ENCODE data around the gene LRRC25.

The LRRC25 gene

DNA sequence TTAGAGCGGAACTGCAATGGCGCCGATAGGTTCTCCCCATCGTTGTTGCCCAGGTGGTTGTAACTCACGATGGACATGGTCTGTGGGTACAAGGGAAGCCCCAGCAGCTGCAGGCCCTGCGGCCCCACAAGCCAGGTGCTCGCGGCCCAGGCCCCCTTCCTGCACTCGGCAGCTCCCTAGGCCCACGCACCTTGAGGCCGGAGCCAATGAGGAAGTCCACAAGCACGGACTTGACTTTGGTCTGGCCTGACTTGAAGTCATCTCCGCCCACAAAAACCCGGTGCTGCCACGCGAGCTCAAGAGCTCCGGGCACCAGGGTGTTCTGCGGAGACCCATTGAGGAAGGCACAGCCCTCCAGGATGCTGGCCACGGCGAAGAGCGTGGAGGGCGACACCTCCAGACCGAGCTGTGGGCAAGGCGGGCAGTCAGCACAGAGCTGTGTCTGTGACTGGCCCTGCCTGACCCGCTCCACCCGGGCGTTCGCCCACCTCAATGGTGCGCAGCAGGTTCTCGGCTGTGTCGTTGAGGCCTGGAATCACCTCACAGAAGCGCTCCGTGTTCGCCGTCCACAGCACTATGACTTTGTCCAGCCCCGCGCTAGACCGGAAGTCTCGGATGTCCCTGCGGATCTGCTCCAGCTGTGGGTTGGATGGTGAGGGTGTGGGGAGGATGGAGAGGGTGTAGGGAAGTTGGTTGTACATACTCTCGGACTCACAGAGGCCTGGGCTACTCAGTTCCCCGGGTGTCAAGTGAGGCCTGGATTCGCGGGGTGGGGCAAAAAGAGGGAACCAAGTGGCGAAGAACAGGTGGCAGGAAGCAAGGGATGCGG, 38.6 kb upstream of the LRRC25 start:
- DNase-seq (ENCODE audit: low spot score) = no peak

DNA sequence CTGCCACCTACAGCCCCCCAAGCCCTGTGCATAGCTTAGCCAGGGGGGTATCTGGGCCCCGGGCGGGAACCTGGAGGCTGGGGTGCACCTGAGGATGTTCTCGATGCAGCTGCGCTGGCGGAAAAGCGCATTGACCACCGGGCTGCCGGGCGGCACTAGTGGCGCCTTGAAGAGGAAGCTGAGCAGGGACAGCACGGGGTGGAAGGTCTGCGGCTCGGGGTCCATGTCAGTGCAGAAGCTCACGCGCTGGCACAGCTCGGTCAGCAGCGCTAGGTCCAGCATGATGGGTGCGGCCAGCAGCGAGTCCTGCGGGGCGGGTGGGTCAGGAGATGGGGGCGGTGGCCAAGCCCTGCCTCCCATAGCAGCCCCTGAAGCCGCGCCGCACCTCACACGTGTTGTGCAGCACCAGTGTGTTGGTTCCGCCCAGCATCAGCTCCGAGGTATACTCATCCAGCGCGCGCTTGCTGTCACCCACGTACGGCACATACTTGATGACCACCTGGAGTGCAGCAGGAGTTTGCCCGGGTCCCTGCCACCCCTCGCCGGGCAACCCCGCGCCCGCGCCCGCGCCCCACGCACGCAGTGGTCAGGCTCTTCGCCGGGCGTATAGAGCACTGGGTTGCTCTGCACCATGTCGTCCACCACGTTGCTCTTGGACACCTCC, 37.9 kb upstream of the LRRC25 start:
- DNase-seq (ENCODE audit: low spot score) = no peak

DNA sequence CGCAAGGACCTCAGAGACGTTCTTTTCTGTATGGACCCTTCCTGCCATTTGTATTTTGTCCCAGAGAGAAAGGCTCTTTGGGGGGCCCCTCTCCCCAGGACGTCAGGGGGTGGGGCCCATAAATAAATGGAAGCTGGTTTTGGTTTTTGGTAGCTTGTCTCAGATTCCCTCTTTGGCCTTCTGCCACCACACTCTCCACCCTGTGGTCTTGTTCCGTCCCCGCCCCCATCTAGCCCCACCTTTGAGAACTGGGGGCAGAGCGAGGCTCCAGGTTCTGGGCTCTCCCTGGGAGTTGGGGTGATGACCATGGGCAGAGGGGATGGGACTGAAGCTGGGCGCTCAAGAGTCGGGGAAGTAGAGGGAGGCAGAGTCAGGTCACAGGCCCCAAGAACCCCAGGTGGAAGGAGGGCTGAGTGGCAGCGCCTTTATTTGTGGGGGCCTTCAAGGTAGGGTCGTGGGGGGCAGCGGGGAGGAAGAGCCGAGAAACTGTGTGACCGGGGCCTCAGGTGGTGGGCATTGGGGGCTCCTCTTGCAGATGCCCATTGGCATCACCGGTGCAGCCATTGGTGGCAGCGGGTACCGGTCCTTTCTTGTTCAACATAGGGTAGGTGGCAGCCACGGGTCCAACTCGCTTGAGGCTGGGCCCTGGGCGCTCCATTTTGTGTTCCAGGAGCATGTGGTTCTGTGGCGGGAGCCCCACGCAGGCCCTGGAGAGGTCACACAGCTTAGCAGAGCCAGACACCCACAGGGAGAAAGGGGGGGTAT, 37.2 kb upstream of the LRRC25 start:
- no peak for DNase-seq (ENCODE audit: low spot score)

DNA sequence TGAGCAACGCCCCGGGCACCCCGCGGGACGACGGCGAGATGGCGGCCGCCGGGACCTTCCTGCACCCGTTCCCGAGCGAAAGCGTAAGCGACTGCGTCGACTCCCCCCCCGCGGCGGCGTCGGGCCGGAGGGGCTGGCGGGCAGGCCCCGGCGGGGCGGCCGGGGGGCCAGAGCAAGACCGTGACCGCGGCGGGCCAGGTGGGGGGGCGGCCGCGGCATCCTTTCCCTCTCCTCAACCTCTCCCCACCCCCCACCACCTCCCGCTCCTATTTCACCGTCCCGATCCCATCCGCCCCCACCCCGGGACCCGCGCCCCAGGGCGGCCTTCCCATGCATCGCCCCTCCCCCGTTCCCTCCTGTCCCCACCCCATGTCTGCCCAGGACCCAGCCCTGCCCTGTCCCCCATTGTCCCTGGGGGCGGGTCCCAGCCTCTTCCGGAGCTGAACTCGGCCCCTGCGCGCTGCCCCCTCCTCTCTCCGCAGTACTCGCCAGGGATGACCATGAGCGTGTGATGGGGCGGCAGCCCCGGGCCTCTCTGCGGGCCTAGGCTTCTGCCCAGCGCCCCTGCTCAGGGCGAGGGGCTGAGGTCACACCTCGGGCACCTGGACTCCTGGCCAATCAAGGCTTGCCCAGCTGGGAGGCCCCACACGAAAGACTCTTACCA, 36.4 kb upstream of the LRRC25 start:
- no peak for DNase-seq (ENCODE audit: low spot score)

DNA sequence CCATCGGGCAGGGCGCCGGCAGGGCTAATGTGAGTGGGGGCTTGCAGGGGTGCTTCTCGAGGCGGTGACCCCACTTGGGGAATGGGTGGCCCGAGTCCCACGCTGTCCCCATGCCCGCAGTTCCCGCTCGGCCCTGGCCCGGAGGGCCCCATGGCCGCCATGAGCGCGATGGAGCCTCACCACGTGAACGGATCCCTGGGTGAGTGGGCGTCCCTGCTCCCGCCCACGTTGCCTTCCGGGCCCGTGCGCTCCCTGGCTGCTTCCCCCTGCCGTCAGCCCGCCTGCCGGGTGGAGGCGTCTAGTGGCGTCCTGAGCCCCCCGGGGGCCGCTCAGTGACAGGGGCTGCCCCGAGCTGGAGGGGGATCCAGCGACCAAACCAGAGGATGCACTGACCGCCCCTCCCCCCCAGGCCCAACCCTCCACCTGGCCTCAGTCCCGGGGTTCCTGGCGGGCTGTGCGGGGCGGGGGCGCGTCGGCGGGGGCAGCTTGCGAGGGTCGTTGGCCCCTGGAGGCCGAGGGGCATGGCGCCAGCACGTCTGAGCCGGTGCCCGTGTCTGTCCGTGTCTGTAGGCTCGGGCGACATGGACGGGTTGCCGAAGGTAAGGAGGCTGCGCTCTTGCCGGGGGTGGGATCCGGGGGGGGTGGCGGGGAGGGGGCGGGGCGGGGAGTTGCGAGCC, 35.7 kb upstream of the LRRC25 start:
- no peak for DNase-seq (ENCODE audit: low spot score)

DNA sequence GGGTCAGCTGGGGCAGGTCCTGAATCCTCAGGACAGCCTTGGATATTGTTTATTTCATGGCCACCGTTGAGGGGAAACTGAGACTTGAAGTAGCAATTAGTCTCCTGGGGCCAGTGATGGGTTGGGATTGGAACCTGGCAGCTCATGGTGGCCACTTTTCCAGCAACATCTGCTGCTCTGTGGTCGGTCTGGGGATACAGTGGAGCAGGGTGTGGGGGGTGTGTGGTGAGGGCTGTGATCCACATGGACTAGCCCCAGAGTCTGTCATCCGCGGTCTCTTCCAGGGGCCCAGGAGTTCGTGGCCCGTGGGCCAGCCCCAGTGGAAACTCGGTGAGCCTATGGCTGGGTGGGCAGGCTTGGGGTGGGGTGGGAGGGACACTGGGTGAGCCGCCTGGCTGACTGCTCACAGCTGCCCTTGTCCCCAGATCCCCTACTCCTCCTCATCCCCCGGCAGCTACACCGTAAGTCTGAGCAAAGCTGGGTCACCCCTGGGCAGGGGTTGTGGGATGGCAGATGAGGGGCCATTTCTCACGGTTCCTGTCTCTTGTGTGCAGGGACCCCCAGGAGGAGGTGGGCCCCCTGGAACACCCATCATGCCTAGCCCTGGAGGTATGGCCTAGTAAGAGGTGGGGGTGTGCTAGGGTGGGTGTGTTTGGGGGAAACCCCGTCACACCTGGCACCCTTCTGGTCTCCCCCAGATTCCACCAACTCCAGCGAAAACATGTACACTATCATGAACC, 35.0 kb upstream of the LRRC25 start:
- no peak for DNase-seq (ENCODE audit: low spot score)

DNA sequence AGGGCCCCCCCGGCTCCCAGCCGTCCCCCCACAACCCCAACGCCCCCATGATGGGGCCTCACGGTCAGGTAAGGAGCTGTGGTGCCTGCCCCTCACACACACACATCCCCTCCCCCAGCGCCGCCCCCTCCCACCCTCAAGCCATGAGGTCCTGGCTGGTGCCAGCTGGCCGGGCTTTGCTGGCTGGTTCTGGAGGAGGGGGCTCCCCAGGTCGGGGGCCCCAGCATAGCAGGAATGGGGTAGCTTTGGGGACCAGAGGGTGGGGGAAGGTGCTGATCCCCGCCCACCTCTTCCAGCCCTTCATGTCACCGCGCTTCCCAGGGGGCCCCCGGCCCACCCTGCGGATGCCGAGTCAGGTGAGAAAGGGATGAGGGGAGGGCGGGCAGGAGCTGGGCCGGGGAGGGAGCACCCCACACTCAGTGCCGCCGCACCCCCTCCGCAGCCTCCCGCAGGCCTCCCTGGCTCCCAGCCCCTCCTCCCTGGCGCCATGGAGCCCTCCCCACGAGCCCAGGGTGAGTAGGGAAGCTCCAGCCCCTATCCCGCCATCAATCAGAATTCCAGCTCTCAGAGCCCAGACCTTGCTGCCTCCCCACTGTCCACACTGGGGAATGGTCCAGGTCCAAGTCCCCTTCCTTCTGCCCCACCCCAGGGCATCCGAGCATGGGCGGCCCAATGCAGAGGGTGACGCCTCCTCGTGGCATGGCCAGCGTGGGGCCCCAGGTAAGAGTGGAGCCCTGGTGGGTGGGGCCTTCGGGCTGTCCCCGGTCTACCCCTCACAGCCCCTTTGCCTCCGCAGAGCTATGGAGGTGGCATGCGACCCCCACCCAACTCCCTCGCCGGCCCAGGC, 34.2 kb upstream of the LRRC25 start:
- DNase-seq (ENCODE audit: low spot score) = no peak

DNA sequence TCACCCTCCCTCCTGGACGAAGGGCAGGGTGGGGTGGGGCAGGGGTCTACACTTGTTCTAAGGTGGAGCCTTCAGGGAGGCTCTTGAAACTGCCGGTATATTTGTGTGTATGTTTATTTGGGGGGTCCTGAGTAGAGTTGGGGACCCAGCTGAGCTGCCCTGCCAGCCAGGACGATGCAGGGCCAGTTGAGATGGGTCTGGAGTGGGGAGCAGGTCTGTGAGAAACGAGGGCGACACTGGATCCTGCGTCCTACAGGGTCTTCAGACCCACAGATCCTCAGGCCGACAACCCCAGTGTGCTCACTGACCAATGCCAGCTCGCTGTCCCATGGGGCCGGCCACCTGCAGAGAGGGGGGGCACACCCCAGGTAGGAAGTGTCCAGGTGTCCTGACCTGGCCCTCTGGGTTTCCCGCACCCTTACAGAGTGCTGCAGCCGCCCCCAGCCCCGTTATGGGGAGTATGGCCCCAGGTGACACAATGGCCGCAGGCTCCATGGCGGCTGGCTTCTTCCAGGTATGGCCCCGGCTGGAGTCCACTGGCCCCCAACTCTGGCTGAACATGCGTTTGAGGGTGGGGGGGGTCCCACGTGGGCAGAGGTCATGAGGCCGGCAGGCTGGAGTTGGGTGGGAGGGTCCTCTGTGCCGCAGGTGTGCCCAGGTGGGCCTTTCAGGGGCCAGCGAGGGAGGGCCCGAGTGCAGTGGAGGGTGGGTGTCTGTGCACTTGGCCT, 33.2 kb upstream of the LRRC25 start:
- no peak for DNase-seq (ENCODE audit: low spot score)

DNA sequence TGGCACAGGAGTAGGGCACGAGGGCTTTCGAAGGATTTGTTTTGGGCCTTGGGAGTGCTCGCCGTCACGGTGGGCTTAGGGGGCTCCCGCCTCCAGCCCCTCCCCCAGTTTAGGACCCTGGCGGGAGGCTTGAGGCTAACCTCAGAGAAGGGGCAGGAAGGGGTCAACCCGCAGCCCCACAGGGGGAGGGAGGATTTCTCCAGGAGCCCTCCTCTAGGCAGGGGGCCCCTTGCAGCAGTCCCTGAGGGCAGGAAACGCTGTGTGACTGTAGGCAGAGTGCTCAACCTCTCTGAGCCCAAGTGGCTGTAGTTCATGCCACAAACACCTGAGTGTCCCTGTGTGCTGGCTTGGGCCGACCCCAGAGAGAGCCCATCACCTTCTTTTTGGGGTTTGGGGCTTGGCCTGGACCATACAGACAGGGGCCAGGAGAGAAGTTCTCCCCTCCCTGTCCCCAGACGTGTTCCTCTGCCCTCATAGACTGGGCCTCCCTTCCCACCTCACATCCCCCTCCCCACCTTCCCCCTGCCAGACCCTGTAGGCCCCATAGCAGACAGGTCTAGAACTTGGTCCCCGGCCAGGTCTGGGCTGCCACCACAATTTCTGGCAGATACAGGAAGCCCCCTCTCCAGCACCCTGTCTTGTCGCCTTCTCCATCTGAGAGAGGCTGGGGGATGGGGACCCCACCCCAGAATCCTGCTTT, 32.4 kb upstream of the LRRC25 start:
- DNase-seq (ENCODE audit: low spot score) = no peak

DNA sequence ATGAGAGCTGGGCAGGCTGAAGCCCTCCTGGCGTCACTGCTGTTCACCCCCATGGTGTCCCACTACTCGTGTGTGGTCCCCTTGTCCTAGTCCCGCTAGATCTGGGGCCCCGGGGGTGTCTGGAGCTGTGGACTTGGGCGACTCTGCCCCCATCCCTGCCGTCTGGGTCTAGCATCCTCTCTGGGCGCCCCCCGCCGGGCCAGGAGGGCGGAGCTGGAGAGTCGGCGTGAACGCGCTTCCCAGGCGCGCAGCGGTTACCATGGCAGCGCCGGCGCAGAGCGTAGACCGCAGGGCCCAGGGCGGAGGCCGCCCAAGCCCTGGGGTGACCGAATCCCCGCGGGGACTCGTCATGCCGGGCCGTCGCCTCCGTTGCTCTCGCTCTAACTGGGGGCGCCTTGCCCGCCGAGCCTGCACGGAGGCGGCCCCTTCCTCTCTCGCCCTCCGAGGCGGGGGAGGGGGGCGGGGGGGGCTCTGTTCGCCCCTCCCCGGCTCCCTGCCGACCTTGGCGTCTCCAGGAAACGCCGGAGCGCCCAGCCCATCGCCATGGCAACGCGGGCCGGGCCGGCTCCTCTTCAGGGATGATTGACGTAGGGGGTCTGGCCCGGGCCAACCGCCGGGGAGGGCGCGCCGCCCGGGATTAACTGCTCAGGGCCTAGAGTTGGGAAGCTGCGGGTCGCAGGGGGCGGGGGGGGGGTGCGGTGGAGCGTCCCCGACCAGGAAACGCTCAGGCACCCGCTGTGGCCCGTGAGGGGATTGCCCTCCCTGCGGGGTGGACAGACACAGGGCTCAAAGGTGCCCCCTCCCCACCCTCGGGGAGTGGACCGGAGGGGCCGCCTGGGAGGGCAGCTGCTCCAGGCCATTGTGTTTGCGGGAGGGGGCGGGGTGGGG, 31.6 kb upstream of the LRRC25 start:
- DNase-seq (ENCODE audit: low spot score) = peak; percentile 60

DNA sequence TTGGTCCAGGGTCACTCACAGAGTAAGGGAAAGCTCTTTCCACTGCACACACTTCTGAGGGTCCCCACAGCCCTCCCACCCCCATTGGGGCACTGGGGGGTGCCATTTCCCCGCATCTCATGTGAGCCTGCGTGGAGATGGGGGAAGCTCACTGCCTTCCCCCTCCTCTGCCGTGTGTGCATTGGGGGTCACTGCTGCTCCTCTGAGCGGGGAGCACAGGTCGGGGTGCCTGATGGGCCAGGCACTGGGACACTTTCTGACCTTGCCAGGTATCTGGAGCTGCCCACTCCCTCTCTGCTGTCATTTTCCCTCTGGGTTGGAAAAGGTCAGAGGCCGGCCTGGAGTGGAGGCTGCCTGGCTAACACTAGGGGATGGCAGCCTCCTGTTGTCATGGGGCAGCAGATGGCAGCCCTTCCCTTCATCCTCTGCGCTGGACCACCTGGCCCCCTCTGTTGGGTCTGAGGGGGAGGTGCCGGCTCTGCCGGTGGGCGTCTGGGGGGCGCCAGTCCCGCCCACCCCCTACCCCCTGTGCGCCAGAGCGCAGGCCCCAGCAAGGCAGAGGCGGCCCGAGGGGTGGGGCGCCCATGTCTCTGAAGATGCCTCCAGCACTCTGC, 30.9 kb upstream of the LRRC25 start:
- DNase-seq (ENCODE audit: low spot score) = no peak

DNA sequence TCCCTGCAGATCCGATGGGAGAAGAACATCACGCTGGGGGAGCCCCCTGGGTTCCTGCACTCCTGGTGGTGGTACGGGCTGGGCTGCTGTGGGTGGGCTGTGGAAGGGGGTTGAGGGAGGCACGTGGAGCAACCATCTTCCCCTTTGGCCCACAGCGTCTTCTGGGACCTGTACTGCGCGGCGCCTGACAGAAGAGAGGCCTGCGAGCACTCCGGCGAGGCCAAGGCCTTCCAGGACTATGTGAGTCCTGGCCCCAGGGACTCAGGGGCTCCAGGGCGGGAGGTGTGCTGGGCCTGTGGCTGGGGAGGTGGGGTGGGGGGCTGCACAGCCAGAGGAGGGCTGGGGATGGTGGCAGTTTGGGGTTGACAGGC, 30.3 kb upstream of the LRRC25 start:
- DNase-seq (ENCODE audit: low spot score) = no peak

DNA sequence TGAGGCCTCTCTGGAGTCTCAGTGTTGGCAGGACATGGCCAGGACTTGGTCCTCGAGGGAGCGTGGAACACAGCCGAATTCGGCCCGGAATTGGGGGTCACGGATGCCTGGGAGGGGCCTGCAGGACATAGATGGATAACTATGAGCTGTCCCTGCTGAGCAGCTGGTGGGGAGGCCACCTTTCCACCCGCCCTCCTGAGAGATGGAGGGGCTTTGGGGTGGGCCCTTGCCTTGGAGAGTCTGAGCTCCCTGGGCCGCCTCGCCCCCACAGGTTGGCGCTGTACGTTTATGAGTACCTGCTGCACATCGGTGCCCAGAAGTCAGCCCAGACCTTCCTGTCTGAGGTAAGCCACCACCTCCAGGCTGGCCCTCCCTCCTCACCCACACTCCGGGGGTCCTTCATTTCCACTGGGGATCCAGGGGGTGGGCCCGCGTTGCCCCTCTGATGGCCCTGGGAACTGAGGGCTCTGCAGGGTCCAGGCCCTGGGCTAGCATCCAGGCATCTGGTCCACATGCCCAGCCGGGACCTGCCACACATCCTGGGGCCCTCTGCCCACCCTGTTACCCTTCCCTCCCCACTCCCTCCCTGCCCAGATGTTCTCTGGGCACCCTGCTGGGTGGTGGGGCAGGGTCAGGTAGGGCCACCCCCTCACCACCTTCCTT, 29.8 kb upstream of the LRRC25 start:
- DNase-seq (ENCODE audit: low spot score) = no peak

DNA sequence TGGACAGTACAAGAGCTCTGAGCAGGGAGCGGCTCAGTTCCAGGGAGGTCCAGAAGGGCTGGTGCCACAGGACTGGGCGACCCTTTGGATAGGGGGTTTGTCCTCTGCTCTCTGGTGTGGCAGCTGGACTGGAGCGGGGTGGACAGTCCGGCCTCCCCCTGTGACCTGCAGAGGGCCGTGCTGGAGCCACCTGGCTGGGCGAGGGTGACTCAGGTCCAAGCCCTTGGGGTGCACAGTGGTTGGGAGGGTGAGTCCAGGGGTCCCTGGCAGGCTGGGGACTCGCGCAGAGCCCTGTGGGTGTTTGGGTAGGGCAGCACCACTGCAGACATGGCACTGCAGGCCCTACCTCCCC, 29.0 kb upstream of the LRRC25 start:
- DNase-seq (ENCODE audit: low spot score) = no peak

DNA sequence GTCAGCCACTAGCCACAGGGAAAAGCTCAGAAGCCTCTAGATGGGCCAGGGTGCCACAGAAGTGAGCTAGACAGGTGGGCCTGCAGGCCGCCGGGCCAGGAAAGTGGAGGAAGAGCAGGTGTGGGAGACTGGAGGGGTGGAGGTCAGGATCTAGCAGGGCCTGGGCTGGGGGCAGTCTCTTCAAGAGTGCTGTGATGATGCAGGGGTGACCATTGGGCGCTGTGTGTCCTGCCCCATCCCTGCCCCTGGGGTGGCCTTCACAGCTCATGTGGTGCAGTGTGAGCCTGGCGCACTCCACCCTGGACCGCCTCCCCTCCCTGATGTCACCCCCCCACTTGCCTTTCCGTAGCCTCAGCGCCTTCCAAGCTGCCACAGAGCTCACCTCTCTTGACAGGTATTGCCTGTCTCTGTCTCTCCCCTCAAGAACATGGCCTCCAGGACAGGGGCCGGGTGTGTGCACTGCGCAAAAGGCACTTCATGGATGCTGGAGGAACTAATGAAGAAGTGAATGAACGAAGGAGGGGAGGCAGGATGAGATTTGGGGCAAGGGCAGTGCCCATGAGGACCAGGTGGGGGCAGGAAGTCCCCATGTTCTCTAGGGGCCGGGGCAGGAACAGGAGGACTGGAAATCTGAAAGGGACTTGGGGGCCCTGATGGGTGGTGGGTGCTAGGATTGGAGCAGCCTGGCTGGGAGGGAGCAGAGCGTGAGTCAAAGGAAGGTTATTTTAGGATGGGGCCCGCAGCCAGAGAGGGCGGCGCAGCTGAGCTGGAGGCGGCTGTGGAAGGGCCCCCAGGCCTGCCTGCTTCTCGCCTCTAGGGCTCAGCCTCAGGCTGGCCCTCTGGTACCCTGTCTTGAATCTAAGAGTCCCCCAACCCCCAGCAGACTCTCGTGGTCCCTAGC, 28.3 kb upstream of the LRRC25 start:
- DNase-seq (ENCODE audit: low spot score) = no peak

Data from kidney tubule cell (primary cell).